GM12891 (cell line): ENCODE data around the gene UBE2G1.

ENCODE experiments used
- POLR2A ChIP-seq: IDR thresholded peaks from 2 replicates; pipeline ENCODE4 v1.6.1; 2011; ENCODE audit warnings: low read depth, low read length, control low read depth
- POLR2AphosphoS5 ChIP-seq: IDR thresholded peaks from 2 replicates; pipeline ENCODE4 v1.6.1; 2011; ENCODE audit warnings: low read depth, low read length, control low read depth
- TAF1 ChIP-seq: IDR thresholded peaks from 2 replicates; pipeline ENCODE4 v1.6.1; 2011; ENCODE audit warnings: low read depth, low read length, control low read depth

DNA sequence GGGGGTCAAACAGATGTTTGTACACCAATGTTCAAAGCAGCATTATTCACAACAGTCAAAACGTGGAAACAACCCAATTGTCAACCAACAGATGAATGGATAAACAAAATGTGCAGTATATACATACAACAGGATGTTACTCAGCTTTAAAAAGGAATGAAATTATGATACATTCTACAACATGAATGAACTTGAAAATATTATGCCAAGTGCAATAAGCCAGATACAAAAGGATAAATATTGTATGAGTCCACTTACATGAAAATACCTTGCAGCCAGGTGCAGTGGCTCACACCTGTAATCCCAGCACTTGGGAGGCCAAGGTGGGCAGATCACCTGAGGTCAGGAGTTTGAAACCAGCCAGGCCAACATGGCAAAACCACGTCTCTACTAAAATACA lies 39.9 kb downstream of the UBE2G1 start:
- TF ChIP-seq POLR2A = no peak
- TF ChIP-seq TAF1 = no peak
- no peak for TF ChIP-seq POLR2AphosphoS5
